Measurements from ENCODE around the gene KIF26B.

DNA sequence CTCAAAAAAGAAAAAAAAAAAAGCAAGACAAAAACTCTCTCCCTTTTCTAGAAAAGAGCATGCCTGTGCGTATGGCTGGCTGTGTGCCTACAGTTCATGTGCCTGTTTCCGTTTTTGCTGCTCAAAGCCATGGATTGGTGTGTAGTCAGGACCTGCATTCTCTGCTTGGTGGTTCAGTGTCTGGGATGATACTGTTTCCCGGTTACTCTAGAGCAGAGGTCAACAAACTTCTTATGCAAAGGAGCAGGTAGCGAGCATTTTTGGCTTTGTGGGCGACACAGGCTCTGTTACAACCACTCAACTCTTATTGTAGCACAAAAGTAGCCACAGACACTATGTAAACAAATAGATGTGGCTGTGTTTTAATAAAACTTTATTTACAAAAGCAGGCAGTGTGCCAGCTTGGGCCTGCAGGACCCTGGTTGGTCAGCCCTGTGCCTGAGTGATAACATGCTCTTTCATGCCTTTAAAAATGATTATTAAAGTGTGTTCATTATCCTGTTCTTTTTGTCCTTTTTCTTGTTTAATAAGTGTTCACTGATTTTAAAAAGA lies 524.2 kb downstream of the KIF26B start:
- TF ChIP-seq, protein P1, sequence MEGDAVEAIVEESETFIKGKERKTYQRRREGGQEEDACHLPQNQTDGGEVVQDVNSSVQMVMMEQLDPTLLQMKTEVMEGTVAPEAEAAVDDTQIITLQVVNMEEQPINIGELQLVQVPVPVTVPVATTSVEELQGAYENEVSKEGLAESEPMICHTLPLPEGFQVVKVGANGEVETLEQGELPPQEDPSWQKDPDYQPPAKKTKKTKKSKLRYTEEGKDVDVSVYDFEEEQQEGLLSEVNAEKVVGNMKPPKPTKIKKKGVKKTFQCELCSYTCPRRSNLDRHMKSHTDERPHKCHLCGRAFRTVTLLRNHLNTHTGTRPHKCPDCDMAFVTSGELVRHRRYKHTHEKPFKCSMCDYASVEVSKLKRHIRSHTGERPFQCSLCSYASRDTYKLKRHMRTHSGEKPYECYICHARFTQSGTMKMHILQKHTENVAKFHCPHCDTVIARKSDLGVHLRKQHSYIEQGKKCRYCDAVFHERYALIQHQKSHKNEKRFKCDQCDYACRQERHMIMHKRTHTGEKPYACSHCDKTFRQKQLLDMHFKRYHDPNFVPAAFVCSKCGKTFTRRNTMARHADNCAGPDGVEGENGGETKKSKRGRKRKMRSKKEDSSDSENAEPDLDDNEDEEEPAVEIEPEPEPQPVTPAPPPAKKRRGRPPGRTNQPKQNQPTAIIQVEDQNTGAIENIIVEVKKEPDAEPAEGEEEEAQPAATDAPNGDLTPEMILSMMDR (IDR thresholded peaks at IDR 0.05; ENCODE audit: borderline replicate concordance, extremely low read depth, low read length, poor library complexity, severe bottlenecking) = no peak
- TF ChIP-seq EZH2 (IDR thresholded peaks at IDR 0.05; ENCODE audit: borderline replicate concordance, low read depth, low read length, severe bottlenecking) = no peak

Measured in DND-41 (cell line).